Pancreas (tissue), 10 donors: Measurements from ENCODE around the gene NPHS1. TPM values are rescaled to one million over a fixed set of nuclear protein-coding genes. Genes with fewer than 3 reads are reported as not detected.

Experiments
- ATAC-seq, 4 donors: fragments of 200-7000 bp; cut with Tn5 transposase; one replicate each; pipeline versions ENCODE4 v1.8.0 to v1.9.1; 2020; ENCODE audit warnings: mild to moderate bottlenecking in 4 of 4, moderate library complexity in 4 of 4
- DNase-seq, 6 donors: peaks; one replicate each; pipeline ENCODE4 v3.0.0-alpha.2; 2020
- FAIRE-seq: peaks from 2 replicates; lab custom pipeline; 2012; peaks lifted over from hg19 to GRCh38; lab: Jason Lieb, UNC
- H3K27ac ChIP-seq, 4 donors: fragments of 200-600 bp; sonication (generic); 1 replicate in 3 of 4; 2 replicates in 1 of 4; pipeline versions ENCODE4 v1.5.0 to v1.8.0; 2020
- H3K27me3 ChIP-seq, 4 donors: fragments of 200-600 bp; one replicate each; pipeline ENCODE4 v1.8.0; 2021
- H3K36me3 ChIP-seq, 3 donors: fragments of 200-600 bp; sonication (generic) in 1 of 3; one replicate each; pipeline versions ENCODE4 v1.5.0 to v1.8.0; 2020 to 2021
- H3K4me1 ChIP-seq, 3 donors: fragments of 200-600 bp; one replicate each; pipeline ENCODE4 v1.8.0; 2021
- H3K4me3 ChIP-seq, 4 donors: fragments of 200-600 bp; sonication (generic) in 2 of 4; one replicate each; pipeline versions ENCODE4 v1.5.0 to v1.8.0; 2020 to 2021
- H3K9me3 ChIP-seq, 4 donors: fragments of 200-600 bp; one replicate each; pipeline ENCODE4 v1.8.0; 2021
- CTCF ChIP-seq, 4 donors: fragments of 200-600 bp; sonication (generic) in 3 of 4; IDR thresholded peaks; one replicate each; pipeline versions ENCODE4 v1.5.0 to v1.8.0; 2021; ENCODE audit warnings: antibody characterized with exemption in 4 of 4
- WGBS, 2 donors: extraction: QIAGEN DNeasy Blood & Tissue Kit; methylation state at CpG; one replicate each; pipeline ENCODE4 v1.1.7; 2013; 5-methylcytosine and 5-hydroxymethylcytosine counted together
- intact Hi-C, 3 donors: fragments of 100-400 bp; cut with DNase I; formaldehyde crosslinking; loops; one replicate each; pipeline versions ENCODE4 v1.11.1 to v1.14.2; 2022
- polyA plus RNA-seq, 2 donors: library from polyadenylated mRNA; stranded (reverse); fragments of 200-250 nt; gene quantifications; one replicate each; pipeline ENCODE4 v1.2.3, GENCODE V29; 2013
- total RNA-seq, 6 donors: library from RNA; stranded (reverse); fragmentation: NEBNext Ultra II Directional in 4 of 6; extraction: Animal tissue kit (Norgen Biotek cat#: 25700) in 4 of 6; gene quantifications; one replicate each; pipeline versions ENCODE4 v1.2.1 to v1.2.4, GENCODE V29; 2021 to 2023
- donor health status: healthy with polysubstance abuse.
- donor health status: DM: no; HTN: no; CAD: no; lungs with moderate emphysema.
- donor health status: DM: no; HTN: no; CAD: no.
- donor health status: control.
- donor health status: control.
- donor health status: Bipolar disorder and iron deficiency.
- donor health status: DM: yes; HTN: yes; CAD: no.
- donor health status: DM: no; HTN: no; CAD: no.
- donor health status: DM: no; HTN: no; CAD: no.
- donor health status: DM: yes; HTN: yes; CAD: no.

Gene NPHS1
- total and polyA plus RNA-seq, 8 donors, result 11.5 to 32.3 (median 16.5) TPM

GRCh38 chr19:35832054-35832453 is 20.2 kb downstream of the NPHS1 start:
- 24 to 28% methylated on average over 4 of the region's 4 CpGs for WGBS, 2 donors
- no peaks in the 10 kb centered on the region for H3K36me3 ChIP-seq
- DNase-seq (peak in 1 of 6 donors; percentile 18), FAIRE-seq (no peak), ATAC-seq (peak in 3 of 4 donors; percentile 38 to 82 (median 75))
- TF ChIP-seq CTCF (IDR thresholded peaks at IDR 0.05), result no peak
- peak overlapping the region in 1 of 4 donors; percentile 33 for H3K27ac ChIP-seq
- intact Hi-C loops, result no loop called here
- H3K4me1 ChIP-seq, result peaks cover 0 to 8% (median 3%) of the 10 kb centered on the region in 3 donors
- H3K9me3 ChIP-seq, result no peaks in the 10 kb centered on the region
- no peak overlapping the region for H3K4me3 ChIP-seq
- H3K27me3 ChIP-seq, result no peaks in the 10 kb centered on the region

- peaks cover 0 to 8% (median 3%) of the 10 kb centered on the region in 3 donors for H3K4me1 ChIP-seq
- no peak for DNase-seq
- WGBS, 2 donors, result 80 to 88% methylated on average over 16 to 18 of the region's 18 CpGs
- no peak for ATAC-seq
- intact Hi-C loops, result no loop called here
- no peaks in the 10 kb centered on the region for H3K9me3 ChIP-seq
- H3K27me3 ChIP-seq, result no peaks in the 10 kb centered on the region
- FAIRE-seq, result no peak
- H3K27ac ChIP-seq, result no peak overlapping the region
- H3K4me3 ChIP-seq, result no peak overlapping the region
- no peak for TF ChIP-seq CTCF (IDR thresholded peaks at IDR 0.05)
- no peaks in the 10 kb centered on the region for H3K36me3 ChIP-seq
Measured at GRCh38 chr19:35830986-35831385, 21.3 kb downstream of the NPHS1 start.

- intact Hi-C loops, result no loop called here
- no peaks in the 10 kb centered on the region for H3K9me3 ChIP-seq
- H3K27ac ChIP-seq, result no peak overlapping the region
- H3K36me3 ChIP-seq, result no peaks in the 10 kb centered on the region
- WGBS, 2 donors, result 53 to 54% methylated on average over 12 of the region's 12 CpGs
- TF ChIP-seq CTCF (IDR thresholded peaks at IDR 0.05), result no peak
- FAIRE-seq (no peak), DNase-seq (peak in 2 of 6 donors; percentile 26 to 71), ATAC-seq (peak in 2 of 4 donors; percentile 57 to 74)
- H3K4me1 ChIP-seq, result peaks cover 0 to 8% (median 3%) of the 10 kb centered on the region in 3 donors
- H3K4me3 ChIP-seq, result no peak overlapping the region
- no peaks in the 10 kb centered on the region for H3K27me3 ChIP-seq
Measured at GRCh38 chr19:35828692-35829301, 23.5 kb downstream of the NPHS1 start.

DNA sequence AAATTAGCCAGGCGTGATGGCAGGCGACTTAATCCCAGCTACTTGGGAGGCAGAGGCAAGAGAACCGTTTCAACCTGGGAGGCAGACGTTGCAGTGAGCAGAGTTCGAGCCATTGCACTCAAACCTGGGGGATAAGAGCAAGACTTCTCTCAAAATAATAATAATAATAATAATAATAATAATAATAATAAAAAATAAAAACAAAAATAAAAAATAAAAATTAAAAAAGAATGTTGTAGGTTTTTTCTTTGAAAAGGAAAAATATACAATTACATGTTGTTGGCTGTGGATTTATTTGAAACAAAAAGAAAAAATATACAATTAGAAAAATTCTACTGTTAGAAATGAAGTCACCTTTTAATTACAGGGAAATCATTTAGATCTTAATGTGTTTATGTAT is 28.2 kb downstream of the NPHS1 start:
- intact Hi-C loops, result no loop called here
- no peaks in the 10 kb centered on the region for H3K36me3 ChIP-seq
- H3K9me3 ChIP-seq, result no peaks in the 10 kb centered on the region
- H3K4me3 ChIP-seq, result no peak overlapping the region
- no peak overlapping the region for H3K27ac ChIP-seq
- FAIRE-seq (no peak), DNase-seq (no peak), ATAC-seq (no peak)
- 91 to 92% methylated on average over 5 of the region's 5 CpGs for WGBS, 2 donors
- no peaks in the 10 kb centered on the region for H3K4me1 ChIP-seq
- H3K27me3 ChIP-seq, result no peaks in the 10 kb centered on the region
- TF ChIP-seq CTCF (IDR thresholded peaks at IDR 0.05), result no peak

GRCh38 chr19:35822579-35822978 is 29.7 kb downstream of the NPHS1 start:
- Histone ChIP-seq H3K27ac (no peak overlapping the region), H3K4me3 (no peak overlapping the region), H3K9me3 (no peaks in the 10 kb centered on the region), H3K4me1 (no peaks in the 10 kb centered on the region), H3K36me3 (no peaks in the 10 kb centered on the region), H3K27me3 (no peaks in the 10 kb centered on the region)
- intact Hi-C loops, result no loop called here
- no peak for FAIRE-seq
- TF ChIP-seq CTCF (IDR thresholded peaks at IDR 0.05), result no peak
- ATAC-seq, result no peak
- whole genome bisulfite sequencing, 2 donors, result 84% methylated on average over 3 of the region's 3 CpGs
- no peak for DNase-seq
